WTC11 (cell line): ENCODE data around the gene DOCK8.

Source experiments
- ESRRA ChIP-seq: sonication (generic); formaldehyde crosslinking; IDR thresholded peaks from 2 replicates; pipeline ENCODE4 v1.8.1; 2022; ENCODE audit warnings: mild to moderate bottlenecking, missing genetic modification reagents, borderline replicate concordance
- OVOL2 ChIP-seq: fragments of 250-450 bp; sonication (Bioruptor Pico); IDR thresholded peaks from 2 replicates; pipeline ENCODE4 v1.9.0; 2021; ENCODE audit warnings: mild to moderate bottlenecking, borderline replicate concordance
- TEAD4 ChIP-seq: sonication (generic); formaldehyde crosslinking; IDR thresholded peaks from 2 replicates; pipeline ENCODE4 v1.8.0; 2022; ENCODE audit warnings: mild to moderate bottlenecking, missing genetic modification reagents
- ZNF121 ChIP-seq: sonication (generic); formaldehyde crosslinking; IDR thresholded peaks from 2 replicates; pipeline ENCODE4 v1.8.0; 2023; ENCODE audit warnings: missing genetic modification reagents
- TF ChIP-seq, protein P1 (sequence below): fragments of 200-600 bp; IDR thresholded peaks from 2 replicates; pipeline ENCODE4 v1.8.0; 2022; ENCODE audit warnings: antibody characterized with exemption
- TF ChIP-seq, protein P2 (sequence below): sonication (generic); formaldehyde crosslinking; IDR thresholded peaks from 2 replicates; pipeline ENCODE4 v1.8.0; 2023; ENCODE audit warnings: mild to moderate bottlenecking, missing genetic modification reagents

DNA sequence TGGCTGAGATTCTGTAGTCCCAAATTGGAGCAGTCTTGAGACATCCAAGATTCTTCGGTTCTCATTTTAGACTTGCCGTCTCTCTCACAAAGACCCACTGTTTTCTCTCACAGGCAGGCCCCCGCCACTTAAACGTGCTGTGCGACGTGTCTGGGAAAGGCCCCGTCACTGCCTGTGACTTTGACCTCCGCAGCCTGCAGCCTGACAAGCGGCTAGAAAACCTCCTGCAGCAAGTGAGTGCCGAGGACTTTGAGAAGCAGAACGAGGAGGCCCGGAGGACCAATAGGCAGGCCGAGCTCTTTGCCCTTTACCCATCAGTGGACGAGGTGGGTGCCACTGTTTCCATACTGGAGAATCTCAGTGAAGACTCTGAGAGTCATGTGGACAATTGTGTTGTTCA lies 97.2 kb downstream of the DOCK8 start:
- TF ChIP-seq, protein P1, sequence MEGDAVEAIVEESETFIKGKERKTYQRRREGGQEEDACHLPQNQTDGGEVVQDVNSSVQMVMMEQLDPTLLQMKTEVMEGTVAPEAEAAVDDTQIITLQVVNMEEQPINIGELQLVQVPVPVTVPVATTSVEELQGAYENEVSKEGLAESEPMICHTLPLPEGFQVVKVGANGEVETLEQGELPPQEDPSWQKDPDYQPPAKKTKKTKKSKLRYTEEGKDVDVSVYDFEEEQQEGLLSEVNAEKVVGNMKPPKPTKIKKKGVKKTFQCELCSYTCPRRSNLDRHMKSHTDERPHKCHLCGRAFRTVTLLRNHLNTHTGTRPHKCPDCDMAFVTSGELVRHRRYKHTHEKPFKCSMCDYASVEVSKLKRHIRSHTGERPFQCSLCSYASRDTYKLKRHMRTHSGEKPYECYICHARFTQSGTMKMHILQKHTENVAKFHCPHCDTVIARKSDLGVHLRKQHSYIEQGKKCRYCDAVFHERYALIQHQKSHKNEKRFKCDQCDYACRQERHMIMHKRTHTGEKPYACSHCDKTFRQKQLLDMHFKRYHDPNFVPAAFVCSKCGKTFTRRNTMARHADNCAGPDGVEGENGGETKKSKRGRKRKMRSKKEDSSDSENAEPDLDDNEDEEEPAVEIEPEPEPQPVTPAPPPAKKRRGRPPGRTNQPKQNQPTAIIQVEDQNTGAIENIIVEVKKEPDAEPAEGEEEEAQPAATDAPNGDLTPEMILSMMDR, result no peak
- TF ChIP-seq, protein P2, sequence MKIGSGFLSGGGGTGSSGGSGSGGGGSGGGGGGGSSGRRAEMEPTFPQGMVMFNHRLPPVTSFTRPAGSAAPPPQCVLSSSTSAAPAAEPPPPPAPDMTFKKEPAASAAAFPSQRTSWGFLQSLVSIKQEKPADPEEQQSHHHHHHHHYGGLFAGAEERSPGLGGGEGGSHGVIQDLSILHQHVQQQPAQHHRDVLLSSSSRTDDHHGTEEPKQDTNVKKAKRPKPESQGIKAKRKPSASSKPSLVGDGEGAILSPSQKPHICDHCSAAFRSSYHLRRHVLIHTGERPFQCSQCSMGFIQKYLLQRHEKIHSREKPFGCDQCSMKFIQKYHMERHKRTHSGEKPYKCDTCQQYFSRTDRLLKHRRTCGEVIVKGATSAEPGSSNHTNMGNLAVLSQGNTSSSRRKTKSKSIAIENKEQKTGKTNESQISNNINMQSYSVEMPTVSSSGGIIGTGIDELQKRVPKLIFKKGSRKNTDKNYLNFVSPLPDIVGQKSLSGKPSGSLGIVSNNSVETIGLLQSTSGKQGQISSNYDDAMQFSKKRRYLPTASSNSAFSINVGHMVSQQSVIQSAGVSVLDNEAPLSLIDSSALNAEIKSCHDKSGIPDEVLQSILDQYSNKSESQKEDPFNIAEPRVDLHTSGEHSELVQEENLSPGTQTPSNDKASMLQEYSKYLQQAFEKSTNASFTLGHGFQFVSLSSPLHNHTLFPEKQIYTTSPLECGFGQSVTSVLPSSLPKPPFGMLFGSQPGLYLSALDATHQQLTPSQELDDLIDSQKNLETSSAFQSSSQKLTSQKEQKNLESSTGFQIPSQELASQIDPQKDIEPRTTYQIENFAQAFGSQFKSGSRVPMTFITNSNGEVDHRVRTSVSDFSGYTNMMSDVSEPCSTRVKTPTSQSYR (CRISPR knock-in tag), result no peak
- TF ChIP-seq TEAD4 (no peak), ZNF121 (no peak), ESRRA (no peak), OVOL2 (no peak)
